ENCODE data around the gene KCNMA1. TPM values are rescaled to one million over a fixed set of nuclear protein-coding genes. Genes with fewer than 3 reads are reported as not detected.

Gene KCNMA1
- total RNA-seq, 1 experiment from 2014 or later: 0.70 TPM

DNA sequence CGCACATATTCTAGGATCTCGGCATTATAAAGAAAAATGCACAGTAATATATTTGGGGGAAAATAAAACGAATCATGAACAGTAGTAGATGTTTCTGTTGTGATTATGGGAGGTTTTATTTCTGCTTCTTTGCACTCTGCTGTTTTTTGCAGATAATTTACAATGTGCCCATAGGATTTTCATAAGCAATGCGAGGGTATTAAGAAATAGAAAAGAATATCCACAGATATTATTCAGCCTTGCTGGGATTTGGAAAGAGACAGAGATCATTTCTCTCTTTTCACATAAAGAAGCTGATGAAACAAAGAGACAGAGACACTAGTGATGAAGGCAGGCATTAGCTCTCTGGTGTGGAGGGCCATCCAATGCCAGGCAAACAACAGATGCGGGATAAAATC lies 158.6 kb downstream of the KCNMA1 start:
- H2AFZ ChIP-seq: no peak overlapping the region
- H3K9me3 ChIP-seq (ENCODE audit: insufficient read depth, low read depth): no peaks in the 10 kb centered on the region
- H3K4me2 ChIP-seq: no peak overlapping the region
- H4K20me1 ChIP-seq (ENCODE audit: insufficient read depth): no peaks in the 10 kb centered on the region
- TF ChIP-seq EZH2 (IDR thresholded peaks at IDR 0.05; ENCODE audit: low read depth): no peak
- TF ChIP-seq, protein P1, sequence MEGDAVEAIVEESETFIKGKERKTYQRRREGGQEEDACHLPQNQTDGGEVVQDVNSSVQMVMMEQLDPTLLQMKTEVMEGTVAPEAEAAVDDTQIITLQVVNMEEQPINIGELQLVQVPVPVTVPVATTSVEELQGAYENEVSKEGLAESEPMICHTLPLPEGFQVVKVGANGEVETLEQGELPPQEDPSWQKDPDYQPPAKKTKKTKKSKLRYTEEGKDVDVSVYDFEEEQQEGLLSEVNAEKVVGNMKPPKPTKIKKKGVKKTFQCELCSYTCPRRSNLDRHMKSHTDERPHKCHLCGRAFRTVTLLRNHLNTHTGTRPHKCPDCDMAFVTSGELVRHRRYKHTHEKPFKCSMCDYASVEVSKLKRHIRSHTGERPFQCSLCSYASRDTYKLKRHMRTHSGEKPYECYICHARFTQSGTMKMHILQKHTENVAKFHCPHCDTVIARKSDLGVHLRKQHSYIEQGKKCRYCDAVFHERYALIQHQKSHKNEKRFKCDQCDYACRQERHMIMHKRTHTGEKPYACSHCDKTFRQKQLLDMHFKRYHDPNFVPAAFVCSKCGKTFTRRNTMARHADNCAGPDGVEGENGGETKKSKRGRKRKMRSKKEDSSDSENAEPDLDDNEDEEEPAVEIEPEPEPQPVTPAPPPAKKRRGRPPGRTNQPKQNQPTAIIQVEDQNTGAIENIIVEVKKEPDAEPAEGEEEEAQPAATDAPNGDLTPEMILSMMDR (conservative IDR thresholded peaks at IDR 0.05): no peak
- POLR2A ChIA-PET (ENCODE audit: unreplicated experiment): no interaction called here
- no TSS peak for BruUV-seq (replicated peaks)
- no peaks in the 10 kb centered on the region for H3K27me3 ChIP-seq (ENCODE audit: insufficient read depth, low read depth)
- H3K9me2 ChIP-seq (ENCODE audit: insufficient read depth): no peaks in the 10 kb centered on the region
- CTCF ChIA-PET: no interaction called here
- no peak overlapping the region for H3K4me3 ChIP-seq
- intact Hi-C loops (cut with micrococcal nuclease; ENCODE audit: unreplicated experiment): loop anchor here (5.0 kb wide), 1 partner anchor 87 kb away; no protein-coding TSS in a partner anchor
- no peaks in the 10 kb centered on the region for H3K36me3 ChIP-seq (ENCODE audit: low read depth)
- H3K27ac ChIP-seq: no peak overlapping the region
- peaks cover 20% of the 10 kb centered on the region for H3K4me1 ChIP-seq (replicated peaks; ENCODE audit: insufficient read depth)
- no peaks in the 10 kb centered on the region for H3K79me2 ChIP-seq (ENCODE audit: low read depth)
- no peak for DNase-seq
- H3F3A ChIP-seq (ENCODE audit: insufficient read depth, low read depth): peaks cover 18% of the 10 kb centered on the region; the same call in 1 of the 2 replicates

DNA sequence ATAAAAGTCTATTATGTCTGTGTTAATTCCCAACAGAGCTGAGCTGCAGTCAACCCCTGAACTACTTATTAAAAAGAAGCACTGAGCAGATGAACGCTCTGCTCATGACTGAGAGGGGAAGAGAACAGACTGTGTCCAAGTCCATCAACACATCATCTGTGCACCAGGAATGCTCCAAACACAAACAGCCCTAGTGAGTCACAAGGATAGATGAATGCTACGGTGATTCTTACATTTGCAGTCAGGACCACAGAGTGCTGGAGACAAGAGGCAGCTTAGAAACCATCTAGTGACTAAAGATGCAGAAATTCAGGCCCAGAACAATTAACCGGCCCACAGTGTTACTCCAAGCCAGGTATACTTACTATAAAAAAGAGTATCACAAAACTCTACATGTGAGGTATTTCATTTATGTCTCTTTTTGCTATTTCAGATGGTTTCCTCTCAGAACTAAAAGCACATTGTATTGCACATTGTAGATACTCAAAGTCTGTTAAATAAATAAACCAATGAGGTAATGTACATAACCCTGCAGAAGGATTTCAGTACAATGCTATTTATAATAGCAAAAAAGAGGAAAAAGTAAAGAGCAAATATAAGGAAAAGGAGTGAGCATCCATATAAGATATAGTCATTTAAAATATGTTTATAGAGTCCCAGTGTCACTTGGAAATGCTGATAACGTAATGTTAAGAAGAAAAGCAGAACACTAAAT lies 159.2 kb downstream of the KCNMA1 start:
- H4K20me1 ChIP-seq (ENCODE audit: insufficient read depth): no peaks in the 10 kb centered on the region

DNA sequence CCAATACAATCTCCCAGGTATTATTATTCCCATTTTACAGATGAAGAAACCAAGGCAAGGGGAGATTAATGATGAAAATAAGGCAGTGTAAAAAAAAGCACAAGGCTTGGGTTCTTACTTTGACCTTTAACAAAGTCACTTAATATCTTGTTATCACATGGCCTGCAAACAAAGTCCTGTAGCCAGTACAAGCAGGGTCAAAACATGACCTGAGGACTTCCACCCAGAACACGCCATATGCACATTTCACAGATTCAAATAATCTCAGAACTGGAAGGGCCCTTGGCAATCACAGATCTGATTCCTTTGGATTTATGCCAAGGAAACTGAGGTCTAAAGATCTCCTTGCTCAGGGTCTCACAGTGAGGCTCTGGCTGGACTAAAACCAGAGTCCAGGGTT lies 162.1 kb downstream of the KCNMA1 start:
- BruUV-seq (replicated peaks): no TSS peak
- Histone ChIP-seq H3K9me3 (ENCODE audit: insufficient read depth, low read depth) (0 out of 2 replicates have a peak, but pooled peaks cover 7% of the 10 kb centered on the region), H3K27ac (no peak overlapping the region), H3K4me3 (no peak overlapping the region), H3K4me2 (no peak overlapping the region), H2AFZ (no peak overlapping the region), H3K36me3 (ENCODE audit: low read depth) (no peaks in the 10 kb centered on the region), H3K4me1 (replicated peaks; ENCODE audit: insufficient read depth) (peaks cover 19% of the 10 kb centered on the region), H3K79me2 (ENCODE audit: low read depth) (no peaks in the 10 kb centered on the region), H3F3A (ENCODE audit: insufficient read depth, low read depth) (peaks cover 34% of the 10 kb centered on the region), H3K27me3 (ENCODE audit: insufficient read depth, low read depth) (no peaks in the 10 kb centered on the region), H4K20me1 (ENCODE audit: insufficient read depth) (no peaks in the 10 kb centered on the region), H3K9me2 (ENCODE audit: insufficient read depth) (no peaks in the 10 kb centered on the region)
- no peak for TF ChIP-seq EZH2 (IDR thresholded peaks at IDR 0.05; ENCODE audit: low read depth)
- intact Hi-C loops (cut with micrococcal nuclease; ENCODE audit: unreplicated experiment): loop anchor here (5.0 kb wide), 1 partner anchor 83 kb away; no protein-coding TSS in a partner anchor
- DNase-seq: no peak
- CTCF ChIA-PET: no interaction called here
- POLR2A ChIA-PET (ENCODE audit: unreplicated experiment): no interaction called here

More for the DNA sequence above, 159.2 kb downstream of the KCNMA1 start:
- Histone ChIP-seq H3K4me2 (no peak overlapping the region), H3F3A (ENCODE audit: insufficient read depth, low read depth) (peaks cover 18% of the 10 kb centered on the region; the same call in 1 of the 2 replicates), H3K4me3 (no peak overlapping the region), H3K79me2 (ENCODE audit: low read depth) (no peaks in the 10 kb centered on the region), H3K9me3 (ENCODE audit: insufficient read depth, low read depth) (no peaks in the 10 kb centered on the region), H2AFZ (no peak overlapping the region), H3K27ac (no peak overlapping the region), H3K9me2 (ENCODE audit: insufficient read depth) (no peaks in the 10 kb centered on the region), H3K4me1 (replicated peaks; ENCODE audit: insufficient read depth) (peaks cover 20% of the 10 kb centered on the region), H3K36me3 (ENCODE audit: low read depth) (no peaks in the 10 kb centered on the region), H3K27me3 (ENCODE audit: insufficient read depth, low read depth) (no peaks in the 10 kb centered on the region)
- no peak for DNase-seq
- TF ChIP-seq, protein P1 (conservative IDR thresholded peaks at IDR 0.05): no peak
- TF ChIP-seq EZH2 (IDR thresholded peaks at IDR 0.05; ENCODE audit: low read depth): no peak
- CTCF ChIA-PET: no interaction called here
- POLR2A ChIA-PET (ENCODE audit: unreplicated experiment): no interaction called here
- intact Hi-C loops (cut with micrococcal nuclease; ENCODE audit: unreplicated experiment): loop anchor here (5.0 kb wide), 1 partner anchor 86 kb away; no protein-coding TSS in a partner anchor
- no TSS peak for BruUV-seq (replicated peaks)

All from PC-9 (cell line).